ENCODE results near the gene TMTC2.

The TMTC2 gene

GRCh38 chr12:82874945-82875344 is 188.2 kb downstream of the TMTC2 start:
- TF ChIP-seq EZH2phosphoT487 (IDR thresholded peaks at IDR 0.05; ENCODE audit: low read depth) (no peak), CTCF (IDR thresholded peaks at IDR 0.05; ENCODE audit: low read depth, low read length) (no peak)
- no peaks in the 10 kb centered on the region for H3K4me1 ChIP-seq (ENCODE audit: low read length)
- H3K9ac ChIP-seq (ENCODE audit: low read length): no peak overlapping the region
- no peaks in the 10 kb centered on the region for H3K27me3 ChIP-seq (ENCODE audit: low read depth, low read length)
- no peak overlapping the region for H3K27ac ChIP-seq (ENCODE audit: low read length)
- no peak overlapping the region for H2AFZ ChIP-seq (ENCODE audit: low read depth, low read length)
- no peaks in the 10 kb centered on the region for H3K9me3 ChIP-seq (ENCODE audit: insufficient read depth, low read length)
- H3K4me3 ChIP-seq (ENCODE audit: low read length): no peak overlapping the region
- H3K79me2 ChIP-seq (ENCODE audit: low read length): no peaks in the 10 kb centered on the region
- no peaks in the 10 kb centered on the region for H4K20me1 ChIP-seq (ENCODE audit: insufficient read depth, low read length)
- H3K4me2 ChIP-seq (ENCODE audit: low read length): no peak overlapping the region
- no peaks in the 10 kb centered on the region for H3K36me3 ChIP-seq (replicated peaks; ENCODE audit: low read depth, low read length)

- H3K4me3 ChIP-seq (ENCODE audit: low read length): no peak overlapping the region
- no peak overlapping the region for H3K27ac ChIP-seq (ENCODE audit: low read length)
- TF ChIP-seq EZH2phosphoT487 (IDR thresholded peaks at IDR 0.05; ENCODE audit: low read depth) (no peak), CTCF (IDR thresholded peaks at IDR 0.05; ENCODE audit: low read depth, low read length) (no peak)
- H3K4me1 ChIP-seq (ENCODE audit: low read length): no peaks in the 10 kb centered on the region
- no peaks in the 10 kb centered on the region for H4K20me1 ChIP-seq (ENCODE audit: insufficient read depth, low read length)
- H3K27me3 ChIP-seq (ENCODE audit: low read depth, low read length): no peaks in the 10 kb centered on the region
- no peaks in the 10 kb centered on the region for H3K79me2 ChIP-seq (ENCODE audit: low read length)
- H2AFZ ChIP-seq (ENCODE audit: low read depth, low read length): no peak overlapping the region
- no peak overlapping the region for H3K4me2 ChIP-seq (ENCODE audit: low read length)
- no peaks in the 10 kb centered on the region for H3K36me3 ChIP-seq (replicated peaks; ENCODE audit: low read depth, low read length)
- no peak overlapping the region for H3K9ac ChIP-seq (ENCODE audit: low read length)
- H3K9me3 ChIP-seq (ENCODE audit: insufficient read depth, low read length): no peaks in the 10 kb centered on the region
These were observed 189.4 kb downstream of the TMTC2 start for GRCh38 chr12:82876075-82876474.

GRCh38 chr12:82877963-82878362 is 191.3 kb downstream of the TMTC2 start:
- Histone ChIP-seq H3K27me3 (ENCODE audit: low read depth, low read length) (no peaks in the 10 kb centered on the region), H3K9me3 (ENCODE audit: insufficient read depth, low read length) (no peaks in the 10 kb centered on the region), H4K20me1 (ENCODE audit: insufficient read depth, low read length) (no peaks in the 10 kb centered on the region), H3K36me3 (replicated peaks; ENCODE audit: low read depth, low read length) (no peaks in the 10 kb centered on the region), H2AFZ (ENCODE audit: low read depth, low read length) (no peak overlapping the region), H3K4me2 (ENCODE audit: low read length) (no peak overlapping the region), H3K4me1 (ENCODE audit: low read length) (no peaks in the 10 kb centered on the region), H3K27ac (ENCODE audit: low read length) (no peak overlapping the region), H3K4me3 (ENCODE audit: low read length) (no peak overlapping the region), H3K9ac (ENCODE audit: low read length) (no peak overlapping the region), H3K79me2 (ENCODE audit: low read length) (no peaks in the 10 kb centered on the region)
- no peak for TF ChIP-seq EZH2phosphoT487 (IDR thresholded peaks at IDR 0.05; ENCODE audit: low read depth)

- Histone ChIP-seq H3K9me3 (ENCODE audit: insufficient read depth, low read length) (no peaks in the 10 kb centered on the region), H3K4me3 (ENCODE audit: low read length) (no peak overlapping the region), H3K27ac (ENCODE audit: low read length) (no peak overlapping the region), H3K27me3 (ENCODE audit: low read depth, low read length) (no peaks in the 10 kb centered on the region), H3K36me3 (replicated peaks; ENCODE audit: low read depth, low read length) (no peaks in the 10 kb centered on the region), H3K9ac (ENCODE audit: low read length) (no peak overlapping the region), H3K4me1 (ENCODE audit: low read length) (no peaks in the 10 kb centered on the region), H3K4me2 (ENCODE audit: low read length) (no peak overlapping the region), H2AFZ (ENCODE audit: low read depth, low read length) (no peak overlapping the region), H4K20me1 (ENCODE audit: insufficient read depth, low read length) (no peaks in the 10 kb centered on the region), H3K79me2 (ENCODE audit: low read length) (no peaks in the 10 kb centered on the region)
- TF ChIP-seq EZH2phosphoT487 (IDR thresholded peaks at IDR 0.05; ENCODE audit: low read depth) (no peak), CTCF (IDR thresholded peaks at IDR 0.05; ENCODE audit: low read depth, low read length) (no peak)
These were observed 193.8 kb downstream of the TMTC2 start for GRCh38 chr12:82880442-82880901.
